GM21737 (cell line): ENCODE data around the gene CPXM2.

Source experiments
- ATAC-seq: cut with Tn5 transposase; IDR thresholded peaks from one replicate; pipeline ENCODE4 v1.9.1; 2021; ENCODE audit warnings: mild to moderate bottlenecking, moderate library complexity; ENCODE audit not compliant: unreplicated experiment

CPXM2 gene

DNA sequence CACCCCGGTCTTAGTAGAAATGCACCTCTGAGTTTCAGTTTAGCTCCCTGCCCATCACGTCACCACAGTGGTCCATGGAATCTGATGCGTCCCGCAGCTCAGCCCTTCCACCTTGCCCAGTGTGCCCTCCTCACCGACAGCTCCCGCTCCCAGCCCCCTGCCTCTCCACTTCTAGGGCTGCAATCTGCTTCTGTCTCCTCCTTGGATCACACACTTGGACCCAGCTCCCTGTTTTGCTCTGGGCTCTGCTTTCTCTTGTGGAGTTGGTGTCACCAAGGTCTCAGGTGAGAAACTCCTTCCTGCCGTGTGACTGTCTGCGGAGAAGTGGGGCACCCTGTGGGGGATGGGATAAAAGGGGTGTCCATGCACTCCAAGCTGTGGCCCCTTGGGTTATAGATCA, 187.5 kb downstream of the CPXM2 start:
- ATAC-seq = no peak

DNA sequence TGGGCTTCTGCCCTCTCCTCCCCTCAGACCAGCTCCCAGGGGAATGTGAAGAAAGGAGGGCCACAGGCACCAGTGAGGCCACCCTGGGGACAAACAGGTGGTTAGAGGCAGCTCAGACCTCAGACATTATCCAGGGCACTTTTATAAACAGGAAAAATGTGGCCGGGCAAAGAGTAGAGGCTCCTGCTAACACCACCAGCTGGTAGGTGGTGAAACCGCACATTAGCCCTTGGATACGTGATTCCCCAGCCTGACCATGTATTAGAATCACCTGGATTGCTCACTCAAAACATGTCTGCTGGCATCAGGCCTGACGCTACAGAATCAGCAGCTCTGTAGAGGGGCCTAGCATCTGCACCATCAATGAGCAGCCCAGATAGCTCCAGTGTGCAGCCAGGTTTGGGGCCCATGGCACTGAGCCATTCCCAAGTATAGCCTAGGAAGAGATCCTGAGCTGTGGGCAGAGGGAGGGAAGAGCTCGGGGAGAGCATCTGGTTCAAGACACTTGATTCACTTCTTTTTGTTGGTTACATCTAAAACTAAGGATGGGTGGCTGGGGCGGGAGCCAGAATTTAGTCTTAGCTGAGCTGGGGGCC, 188.3 kb downstream of the CPXM2 start:
- no peak for ATAC-seq
